GM23248 (cell line): Measurements from ENCODE around the gene PVR.

Experiments
- EZH2 ChIP-seq: fragments of 200-600 bp; sonication (generic); IDR thresholded peaks from 2 replicates; pipeline ENCODE4 v1.6.1; 2018; ENCODE audit warnings: antibody characterized with exemption, mild to moderate bottlenecking; ENCODE audit not compliant: insufficient read depth, poor library complexity, severe bottlenecking
- EZH2phosphoT487 ChIP-seq: fragments of 200-600 bp; sonication (generic); IDR thresholded peaks from 2 replicates; pipeline ENCODE4 v1.6.1; 2018; ENCODE audit warnings: antibody characterized with exemption, moderate library complexity, mild to moderate bottlenecking, low read depth; ENCODE audit not compliant: insufficient read depth

DNA sequence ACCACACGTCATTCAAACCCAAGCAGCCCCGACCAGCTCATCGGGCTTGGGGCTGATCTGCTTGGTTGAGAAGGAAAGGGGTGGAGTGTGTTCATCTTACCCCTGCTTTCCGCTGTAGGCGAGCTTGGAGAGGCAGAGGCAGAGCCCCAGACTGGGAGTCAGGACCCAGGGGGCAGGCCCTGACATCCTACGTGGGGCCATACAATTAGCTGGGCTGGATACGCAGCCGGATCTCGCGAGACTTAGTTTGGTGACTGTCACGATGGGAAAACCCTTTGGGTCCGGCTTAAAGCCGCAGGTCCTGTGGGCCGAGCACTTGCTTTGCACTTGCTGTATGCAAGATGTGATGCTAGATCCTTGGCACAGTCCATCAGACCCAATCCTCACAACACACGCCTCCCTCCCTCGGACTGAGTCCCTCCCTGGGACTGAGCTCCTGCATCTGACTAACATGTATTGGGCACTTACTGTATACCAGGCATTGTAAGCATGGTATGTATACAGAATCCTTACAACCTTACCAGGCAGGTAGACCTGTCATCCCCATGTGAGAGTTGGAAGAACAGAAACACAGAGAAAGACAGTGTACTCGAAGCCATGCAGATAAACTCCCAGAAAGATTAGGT lies 59.0 kb downstream of the PVR start:
- no peak for TF ChIP-seq EZH2phosphoT487
- TF ChIP-seq EZH2 = no peak
